ENCODE results near the gene L1CAM.

- TF ChIP-seq CTCF (IDR thresholded peaks at IDR 0.05; ENCODE audit: insufficient read depth, low read length, poor library complexity, severe bottlenecking) (no peak), EZH2phosphoT487 (conservative IDR thresholded peaks at IDR 0.05; ENCODE audit: low read length) (no peak)
These were observed 72.8 kb downstream of the L1CAM start for GRCh38 chrX:153813161-153813560.
